ENCODE results near the gene PIK3R5.
A peak's percentile ranks its signal among the peaks of the same experiment; 100 is the strongest.

The PIK3R5 gene

DNA sequence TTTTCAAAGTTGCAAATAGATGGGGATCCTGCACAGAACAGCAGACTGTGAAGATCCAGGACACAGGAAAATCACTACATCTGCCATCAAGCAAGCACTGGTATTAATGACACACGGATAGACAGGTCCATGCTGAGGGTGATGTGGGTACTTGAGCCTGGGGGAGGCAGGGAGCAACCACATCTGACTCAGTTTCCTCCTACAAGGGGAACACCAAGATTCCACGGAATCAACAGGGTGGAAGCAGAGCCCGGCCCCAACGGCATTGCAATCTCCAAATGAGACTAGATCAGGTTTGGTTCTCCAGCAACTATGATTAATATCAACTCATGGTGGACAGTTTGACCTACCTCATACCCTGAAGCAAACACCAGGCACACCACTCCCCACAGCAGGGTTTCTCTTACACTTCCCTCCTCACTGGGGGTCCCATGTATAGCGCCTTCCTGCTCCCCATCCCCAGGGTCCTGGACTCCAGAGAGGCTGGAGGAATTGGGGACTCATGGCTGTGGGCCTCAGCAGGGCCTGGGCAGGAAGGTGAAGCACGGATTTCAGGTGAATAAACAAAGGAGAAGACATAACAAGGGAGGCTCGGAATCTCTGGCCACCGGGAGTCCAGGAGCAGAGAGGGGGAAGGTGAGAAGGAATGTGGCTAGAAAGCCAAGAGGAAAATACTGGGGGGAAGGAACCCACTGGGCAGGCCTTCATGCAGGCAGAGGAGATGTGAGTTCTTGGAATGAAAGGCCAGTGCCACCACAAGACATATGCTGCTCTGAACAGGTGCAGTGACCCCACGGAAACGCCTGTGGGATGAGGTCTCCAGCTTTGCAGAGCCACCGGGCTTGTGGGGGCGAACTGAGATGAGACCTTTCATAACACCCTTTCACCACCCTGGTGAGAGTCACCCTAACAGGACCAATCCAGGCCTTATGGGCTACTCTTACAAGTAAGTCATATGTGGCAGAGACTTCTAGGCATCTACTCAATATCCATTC lies 68.6 kb downstream of the PIK3R5 start:
- DNase-seq (ENCODE audit: low spot score) = no peak

DNA sequence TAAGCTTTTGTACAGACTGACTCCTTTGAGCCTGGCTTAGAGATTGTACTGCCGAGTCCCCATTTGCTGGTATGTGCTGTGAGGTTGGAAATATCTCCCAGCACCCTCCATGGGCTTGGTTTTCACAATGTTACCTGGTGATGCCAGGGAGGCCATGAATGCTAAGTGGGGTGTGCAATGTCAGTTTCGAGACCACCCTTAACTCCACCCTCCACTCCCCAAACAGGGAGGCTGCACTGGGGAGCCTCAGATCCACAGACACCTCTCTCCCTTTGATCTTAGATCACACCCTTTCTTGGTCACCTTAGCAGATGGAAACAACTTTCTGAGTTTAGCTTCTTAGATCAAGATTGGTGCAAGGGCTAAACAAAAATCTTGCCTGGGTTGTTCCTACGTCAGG lies 69.4 kb downstream of the PIK3R5 start:
- DNase-seq (ENCODE audit: low spot score) = no peak

GRCh38 chr17:8894673-8895578 lies 70.6 kb downstream of the PIK3R5 start:
- peak; percentile 87 for DNase-seq (ENCODE audit: low spot score)

DNA sequence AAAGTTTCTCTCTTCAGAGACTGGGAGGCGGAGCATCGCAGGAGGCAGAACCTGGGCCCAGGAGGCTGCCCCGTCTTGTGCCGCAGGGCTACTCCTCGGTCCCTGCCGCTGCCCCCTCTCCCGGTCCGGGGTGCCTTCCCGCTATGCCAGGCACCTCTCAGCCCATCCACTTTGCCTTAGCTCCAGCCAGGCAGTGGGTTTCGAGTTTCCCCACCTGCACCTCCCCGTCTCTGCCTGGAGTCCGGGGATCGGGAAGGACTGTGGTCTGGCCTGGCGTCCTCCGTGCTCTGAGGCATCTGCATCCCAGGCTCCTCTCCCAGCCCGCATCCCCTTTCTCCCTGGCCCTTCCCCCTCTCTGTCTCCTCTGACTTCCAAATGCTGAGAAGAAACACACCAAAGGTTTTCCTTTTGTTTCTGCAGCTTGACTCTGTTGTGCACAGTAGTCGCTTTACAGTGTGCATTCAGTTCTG lies 71.3 kb downstream of the PIK3R5 start:
- DNase-seq (ENCODE audit: low spot score) = peak; percentile 70

GRCh38 chr17:8893621-8894201 lies 71.8 kb downstream of the PIK3R5 start:
- no peak for DNase-seq (ENCODE audit: low spot score)

DNA sequence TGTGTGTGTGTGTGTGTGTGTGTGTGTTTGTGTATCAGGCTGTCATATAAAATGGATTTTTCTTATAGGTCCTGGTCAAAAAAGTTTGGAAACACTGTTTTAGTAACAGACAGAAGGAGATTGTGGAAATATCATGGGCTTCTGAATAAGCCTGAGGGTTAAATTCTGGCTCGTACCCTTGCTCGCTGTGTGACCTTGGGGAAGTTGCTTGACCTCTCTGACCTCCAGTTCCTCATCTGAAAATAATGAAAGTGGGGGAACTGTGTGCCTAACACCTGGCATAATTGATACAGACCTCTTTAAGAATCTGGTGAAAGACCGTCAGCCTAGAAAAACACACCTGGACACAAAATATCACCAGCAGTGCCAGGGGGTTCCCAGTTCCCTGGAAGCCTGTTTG lies 72.4 kb downstream of the PIK3R5 start:
- DNase-seq (ENCODE audit: low spot score) = no peak

GRCh38 chr17:8892338-8892690 lies 73.2 kb downstream of the PIK3R5 start:
- no peak for DNase-seq (ENCODE audit: low spot score)

GRCh38 chr17:8890671-8891070 lies 74.8 kb downstream of the PIK3R5 start:
- DNase-seq (ENCODE audit: low spot score) = no peak

- DNase-seq (ENCODE audit: low spot score) = no peak
These were observed 75.9 kb downstream of the PIK3R5 start for GRCh38 chr17:8889458-8890210.

GRCh38 chr17:8888704-8889302 lies 76.7 kb downstream of the PIK3R5 start:
- DNase-seq (ENCODE audit: low spot score) = no peak

DNA sequence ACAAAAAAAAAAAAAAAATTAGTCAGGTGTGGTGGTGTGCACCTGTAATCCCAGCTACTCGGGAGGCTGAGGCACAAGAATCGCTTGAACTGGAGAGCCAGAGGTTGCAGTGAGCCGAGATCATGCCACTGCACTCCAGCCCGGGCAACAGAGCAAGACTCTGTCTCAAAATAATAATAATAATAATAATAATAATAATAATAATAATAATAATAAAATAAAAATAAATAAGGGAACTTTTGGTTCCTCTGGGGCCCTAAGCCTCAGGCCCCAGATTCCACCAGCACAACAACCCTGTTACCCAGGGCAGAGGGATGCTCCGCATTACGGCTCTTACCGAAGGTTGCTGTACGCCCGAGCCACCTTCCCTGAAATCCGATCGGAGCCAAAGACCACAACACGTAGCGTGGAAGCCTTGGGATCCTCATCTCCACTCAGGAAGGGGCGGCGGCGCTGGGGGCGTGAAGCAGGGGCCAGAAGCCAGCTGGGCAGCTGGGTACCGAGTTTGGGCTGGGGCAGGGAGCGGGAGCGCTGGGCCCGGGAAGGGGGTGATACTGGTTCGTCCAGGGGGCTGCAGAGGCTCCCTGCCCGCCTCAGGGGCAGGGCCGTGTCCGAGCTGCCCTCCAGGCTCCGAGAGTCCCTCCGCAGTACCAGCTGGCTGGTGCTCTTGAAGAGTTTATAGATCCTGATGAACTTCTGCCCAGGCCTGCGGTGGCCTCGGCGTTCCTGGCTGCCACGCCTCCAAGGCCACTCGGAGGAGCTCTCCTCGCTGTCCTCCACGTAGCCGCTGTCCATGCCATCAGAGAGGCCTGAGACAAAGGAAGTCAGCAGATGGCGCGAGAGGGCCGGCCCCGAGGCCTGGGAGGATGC lies 77.4 kb downstream of the PIK3R5 start:
- peak; percentile 80 for DNase-seq (ENCODE audit: low spot score)

DNA sequence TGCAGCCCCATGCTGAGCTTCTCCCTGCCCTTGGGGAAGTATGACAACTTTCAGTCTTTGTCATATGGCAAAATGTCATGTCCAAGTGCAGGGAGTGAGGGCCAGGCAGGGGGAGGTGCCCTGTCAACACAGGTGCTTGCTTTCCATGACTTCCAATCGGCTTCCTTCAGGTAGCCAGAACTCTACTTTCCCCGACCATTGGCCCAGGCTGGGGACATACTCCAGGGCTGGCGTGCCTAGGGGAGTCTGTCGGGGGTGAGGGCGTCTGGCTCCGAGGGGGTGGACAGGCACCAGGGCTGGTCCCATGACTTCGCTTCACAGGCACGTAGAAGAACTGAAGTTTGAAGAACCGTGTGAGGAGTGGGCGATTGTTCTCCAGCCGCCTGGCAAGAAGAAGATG lies 78.2 kb downstream of the PIK3R5 start:
- DNase-seq (ENCODE audit: low spot score) = no peak

DNA sequence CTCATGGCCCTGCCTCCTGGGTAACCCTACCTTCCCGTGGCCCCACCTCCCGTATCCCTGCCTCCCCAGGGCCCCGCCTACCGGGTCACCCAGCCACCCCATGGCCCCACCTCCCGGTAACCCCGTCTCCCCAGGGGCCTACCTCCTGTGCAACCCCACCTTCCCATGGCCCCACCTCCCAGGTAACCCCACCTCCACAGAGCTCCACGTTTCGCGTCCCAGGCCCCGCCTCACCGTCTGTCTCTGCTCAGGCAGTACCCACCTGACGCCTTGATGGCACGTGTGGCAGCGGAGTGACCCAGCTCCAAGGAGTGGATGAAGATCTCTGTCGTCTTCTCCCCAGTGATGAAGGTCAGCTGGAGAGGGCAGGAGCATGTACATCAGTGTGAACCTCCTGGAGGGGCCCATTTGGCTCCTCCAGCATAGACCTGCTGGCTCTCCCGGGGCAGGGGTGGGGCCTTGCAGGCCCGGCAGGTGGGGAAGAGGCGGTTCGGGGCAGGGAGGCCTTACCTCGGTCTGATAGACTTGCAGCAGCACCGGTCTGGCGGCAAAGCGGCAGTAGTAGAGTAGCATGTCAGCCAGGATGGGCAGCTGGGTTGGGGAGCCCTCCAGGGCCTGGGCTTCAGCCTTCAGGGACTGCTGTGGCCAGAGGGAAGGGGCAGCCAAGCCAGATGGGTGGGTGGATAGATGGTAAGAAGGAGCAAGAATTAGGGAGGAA lies 79.4 kb downstream of the PIK3R5 start:
- DNase-seq (ENCODE audit: low spot score) = peak; percentile 63

DNA sequence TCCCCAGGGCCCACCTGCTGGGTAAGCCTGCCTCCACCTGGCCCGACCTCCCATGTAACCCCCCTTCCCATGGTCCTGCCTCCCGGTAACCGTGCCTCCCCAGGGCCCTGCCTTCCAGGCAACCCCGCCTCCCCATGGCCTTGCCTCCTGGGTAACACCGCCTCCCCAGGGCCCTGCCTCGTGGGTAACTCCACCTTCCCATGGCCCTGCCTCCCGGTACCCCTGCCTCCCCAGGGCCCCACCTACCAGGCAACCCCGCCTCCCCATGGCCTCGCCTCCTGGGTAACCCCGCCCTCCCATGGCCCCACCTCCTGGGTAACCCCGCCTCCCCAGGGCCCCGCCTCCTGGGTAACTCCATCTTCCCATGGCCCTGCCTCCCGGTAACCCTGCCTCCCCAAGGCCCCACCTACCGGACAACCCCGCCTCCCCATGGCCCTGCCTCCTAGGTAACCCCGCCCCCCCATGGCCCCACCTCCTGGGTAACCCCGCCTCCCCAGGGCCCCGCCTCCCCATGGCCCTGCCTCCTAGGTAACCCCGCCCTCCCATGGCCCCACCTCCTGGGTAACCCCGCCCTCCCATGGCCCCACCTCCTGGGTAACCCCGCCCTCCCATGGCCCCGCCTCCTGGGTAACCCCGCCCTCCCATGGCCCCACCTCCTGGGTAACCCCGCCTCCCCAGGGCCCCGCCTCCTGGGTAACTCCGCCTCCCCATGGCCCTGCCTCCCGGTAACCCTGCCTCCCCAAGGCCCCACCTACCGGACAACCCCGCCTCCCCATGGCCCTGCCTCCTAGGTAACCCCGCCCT lies 80.1 kb downstream of the PIK3R5 start:
- peak; percentile 85 for DNase-seq (ENCODE audit: low spot score)

- no peak for DNase-seq (ENCODE audit: low spot score)
These were observed 81.0 kb downstream of the PIK3R5 start for GRCh38 chr17:8884336-8884990.

DNA sequence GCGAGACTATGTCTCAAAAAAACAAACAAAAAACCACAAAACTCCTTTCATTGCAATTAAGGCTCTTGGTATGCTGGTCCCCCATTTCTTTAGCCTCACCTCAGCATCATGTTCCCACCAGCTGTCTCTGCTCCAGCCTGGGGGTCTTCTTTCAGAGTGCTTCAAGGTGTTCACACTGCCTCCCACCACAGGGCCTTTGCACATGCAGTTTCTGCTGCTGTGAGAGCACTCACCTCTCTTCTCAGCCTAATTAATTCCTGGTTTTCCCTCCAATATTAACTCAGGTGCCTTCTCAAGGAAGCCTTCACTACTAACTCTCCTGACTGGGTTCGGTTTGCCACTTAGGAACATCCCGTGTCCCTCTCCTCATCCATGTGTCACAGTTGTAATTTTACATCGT lies 82.2 kb downstream of the PIK3R5 start:
- no peak for DNase-seq (ENCODE audit: low spot score)

DNA sequence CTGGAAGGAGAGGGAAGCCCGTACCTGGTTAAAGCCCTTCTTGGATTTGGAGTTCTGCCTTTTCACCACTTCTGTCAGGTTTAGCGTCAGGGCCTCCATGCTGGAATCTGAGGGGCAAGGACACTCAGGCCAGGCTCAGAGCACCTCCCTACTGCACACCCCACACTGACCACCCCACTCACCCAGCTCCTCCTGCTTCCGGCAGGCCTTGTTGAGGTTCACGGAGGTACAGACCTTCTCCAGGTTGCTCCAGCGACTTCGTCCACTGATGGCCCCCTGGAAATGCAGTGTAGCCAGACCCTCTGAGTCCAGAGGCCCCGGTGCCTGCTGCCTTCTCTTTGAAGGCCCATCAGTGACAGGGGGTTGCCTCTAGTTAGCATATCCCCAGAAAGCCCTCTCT lies 83.9 kb downstream of the PIK3R5 start:
- DNase-seq (ENCODE audit: low spot score) = no peak

DNA sequence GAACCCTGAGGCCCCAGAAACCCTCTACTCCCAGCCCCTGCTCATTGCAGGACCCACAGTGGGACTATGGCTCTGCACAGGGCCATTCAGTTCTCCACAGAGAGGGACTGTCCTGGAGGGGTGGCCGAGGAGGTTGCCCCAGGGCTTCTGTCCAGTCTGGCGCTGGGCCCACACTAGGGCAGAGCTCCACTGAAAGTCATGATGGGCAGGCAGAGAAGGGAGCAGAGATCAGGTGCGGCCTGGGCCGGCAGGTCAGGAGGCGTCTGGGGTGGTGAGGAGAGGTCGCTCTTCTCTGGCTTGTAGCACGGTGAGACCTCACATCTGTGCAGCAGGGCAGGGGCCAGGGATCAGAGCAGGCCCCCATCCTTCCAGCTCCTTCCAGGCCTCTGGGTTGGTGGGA lies 85.0 kb downstream of the PIK3R5 start:
- no peak for DNase-seq (ENCODE audit: low spot score)
